Rectal smooth muscle tissue (tissue), 1 donor: ENCODE measurements around the gene CEP89.
"Not testable (repeated sequence)": the region's sequence is repeated elsewhere in the genome, so short reads cannot be mapped to it uniquely, and the experiment has no call there.

Experiments used
- H3K27ac ChIP-seq: one replicate; pipeline ENCODE4 v1.7.0; 2013; ENCODE audit warnings: low read depth, low read length, inconsistent platforms
- H3K27me3 ChIP-seq: one replicate; pipeline ENCODE4 v1.7.0; 2013; ENCODE audit warnings: low read length; ENCODE audit not compliant: control insufficient read depth, insufficient read depth
- H3K36me3 ChIP-seq: one replicate; pipeline ENCODE4 v1.7.0; 2013; ENCODE audit warnings: low read length; ENCODE audit not compliant: control insufficient read depth, insufficient read depth
- H3K4me1 ChIP-seq: one replicate; pipeline ENCODE4 v1.7.0; 2013; ENCODE audit warnings: low read length; ENCODE audit not compliant: control insufficient read depth, insufficient read depth
- H3K4me3 ChIP-seq: one replicate; pipeline ENCODE4 v1.7.0; 2013; ENCODE audit warnings: low read length
- H3K9ac ChIP-seq: one replicate; pipeline ENCODE4 v1.7.0; 2013; ENCODE audit warnings: low read length

The CEP89 gene

GRCh38 chr19:32988724-32989123 is 17.0 kb upstream of the CEP89 start:
- peaks cover 5% of the 10 kb centered on the region for H3K36me3 ChIP-seq
- no peaks in the 10 kb centered on the region for H3K27me3 ChIP-seq
- H3K4me3 ChIP-seq = no peak overlapping the region
- H3K4me1 ChIP-seq = no peaks in the 10 kb centered on the region
- H3K9ac ChIP-seq = no peak overlapping the region
- no peak overlapping the region for H3K27ac ChIP-seq

GRCh38 chr19:32988254-32988653 is 16.5 kb upstream of the CEP89 start:
- not testable (repeated sequence) for H3K4me1 ChIP-seq, H3K27ac ChIP-seq, H3K36me3 ChIP-seq, H3K4me3 ChIP-seq, H3K9ac ChIP-seq, H3K27me3 ChIP-seq

- H3K27ac ChIP-seq, H3K27me3 ChIP-seq: not testable (repeated sequence)
Measured at GRCh38 chr19:32982488-32982887, 10.7 kb upstream of the CEP89 start.

GRCh38 chr19:32979807-32980206 is 8.0 kb upstream of the CEP89 start:
- H3K4me3 ChIP-seq, H3K36me3 ChIP-seq, H3K27me3 ChIP-seq, H3K9ac ChIP-seq, H3K4me1 ChIP-seq, H3K27ac ChIP-seq: not testable (repeated sequence)

More at GRCh38 chr19:32982488-32982887, 10.7 kb upstream of the CEP89 start:
- not testable (repeated sequence) for H3K4me3 ChIP-seq, H3K4me1 ChIP-seq, H3K36me3 ChIP-seq, H3K9ac ChIP-seq

- H3K9ac ChIP-seq, H3K4me3 ChIP-seq, H3K36me3 ChIP-seq, H3K4me1 ChIP-seq, H3K27ac ChIP-seq, H3K27me3 ChIP-seq: not testable (repeated sequence)
Measured at GRCh38 chr19:32977813-32978212, 6.1 kb upstream of the CEP89 start.

- no peaks in the 10 kb centered on the region for H3K4me1 ChIP-seq
- H3K27ac ChIP-seq = no peak overlapping the region
- H3K36me3 ChIP-seq = no peaks in the 10 kb centered on the region
- no peak overlapping the region for H3K4me3 ChIP-seq
- H3K9ac ChIP-seq = no peak overlapping the region
- no peaks in the 10 kb centered on the region for H3K27me3 ChIP-seq
Measured at GRCh38 chr19:32977280-32977679, 5.5 kb upstream of the CEP89 start.

GRCh38 chr19:32976223-32976805 is 4.6 kb upstream of the CEP89 start:
- Histone ChIP-seq H3K4me3 (no peak overlapping the region), H3K27me3 (no peaks in the 10 kb centered on the region), H3K4me1 (no peaks in the 10 kb centered on the region), H3K36me3 (no peaks in the 10 kb centered on the region), H3K9ac (no peak overlapping the region), H3K27ac (no peak overlapping the region)

GRCh38 chr19:32971012-32971595 is 654 bp downstream of the CEP89 start:
- H3K27me3 ChIP-seq = no peaks in the 10 kb centered on the region
- no peak overlapping the region for H3K27ac ChIP-seq
- no peaks in the 10 kb centered on the region for H3K4me1 ChIP-seq
- peak overlapping the region; percentile 81 for H3K4me3 ChIP-seq
- H3K9ac ChIP-seq = no peak overlapping the region
- H3K36me3 ChIP-seq = no peaks in the 10 kb centered on the region

- Histone ChIP-seq H3K4me1 (no peaks in the 10 kb centered on the region), H3K4me3 (no peak overlapping the region), H3K27me3 (no peaks in the 10 kb centered on the region), H3K27ac (no peak overlapping the region), H3K9ac (no peak overlapping the region), H3K36me3 (peaks cover 5% of the 10 kb centered on the region)
Measured at GRCh38 chr19:32969549-32969948, 2.2 kb downstream of the CEP89 start.

- Histone ChIP-seq H3K4me1 (no peaks in the 10 kb centered on the region), H3K9ac (no peak overlapping the region), H3K27me3 (no peaks in the 10 kb centered on the region), H3K27ac (no peak overlapping the region), H3K4me3 (no peak overlapping the region), H3K36me3 (peaks cover 10% of the 10 kb centered on the region)
Measured at GRCh38 chr19:32966750-32967149, 5.0 kb downstream of the CEP89 start.

GRCh38 chr19:32945260-32945659 is 26.5 kb downstream of the CEP89 start:
- H3K4me1 ChIP-seq = no peaks in the 10 kb centered on the region
- no peak overlapping the region for H3K27ac ChIP-seq
- H3K9ac ChIP-seq = no peak overlapping the region
- no peaks in the 10 kb centered on the region for H3K27me3 ChIP-seq
- H3K36me3 ChIP-seq = peaks cover 8% of the 10 kb centered on the region
- no peak overlapping the region for H3K4me3 ChIP-seq

- H3K4me1 ChIP-seq, H3K9ac ChIP-seq, H3K4me3 ChIP-seq, H3K27ac ChIP-seq, H3K27me3 ChIP-seq: not testable (repeated sequence)
- H3K36me3 ChIP-seq = peaks cover 15% of the 10 kb centered on the region
Measured at GRCh38 chr19:32941273-32941672, 30.5 kb downstream of the CEP89 start.

GRCh38 chr19:32936065-32936464 is 35.7 kb downstream of the CEP89 start:
- Histone ChIP-seq H3K36me3 (peaks cover 19% of the 10 kb centered on the region), H3K4me1 (no peaks in the 10 kb centered on the region), H3K27ac (no peak overlapping the region), H3K4me3 (no peak overlapping the region), H3K9ac (no peak overlapping the region), H3K27me3 (no peaks in the 10 kb centered on the region)
